Activated effector memory CD4-positive, alpha-beta T cell treated with Interleukin-2 at 50 U/mL for 16 hours (primary cell): ENCODE results near the gene ZNRF1.
"Not testable (repeated sequence)": the region's sequence is repeated elsewhere in the genome, so short reads cannot be mapped to it uniquely, and the experiment has no call there.

ENCODE experiments used
- DNase-seq: peaks from one replicate; pipeline ENCODE4 v3.0.0-alpha.2; 2020

Gene ZNRF1

DNA sequence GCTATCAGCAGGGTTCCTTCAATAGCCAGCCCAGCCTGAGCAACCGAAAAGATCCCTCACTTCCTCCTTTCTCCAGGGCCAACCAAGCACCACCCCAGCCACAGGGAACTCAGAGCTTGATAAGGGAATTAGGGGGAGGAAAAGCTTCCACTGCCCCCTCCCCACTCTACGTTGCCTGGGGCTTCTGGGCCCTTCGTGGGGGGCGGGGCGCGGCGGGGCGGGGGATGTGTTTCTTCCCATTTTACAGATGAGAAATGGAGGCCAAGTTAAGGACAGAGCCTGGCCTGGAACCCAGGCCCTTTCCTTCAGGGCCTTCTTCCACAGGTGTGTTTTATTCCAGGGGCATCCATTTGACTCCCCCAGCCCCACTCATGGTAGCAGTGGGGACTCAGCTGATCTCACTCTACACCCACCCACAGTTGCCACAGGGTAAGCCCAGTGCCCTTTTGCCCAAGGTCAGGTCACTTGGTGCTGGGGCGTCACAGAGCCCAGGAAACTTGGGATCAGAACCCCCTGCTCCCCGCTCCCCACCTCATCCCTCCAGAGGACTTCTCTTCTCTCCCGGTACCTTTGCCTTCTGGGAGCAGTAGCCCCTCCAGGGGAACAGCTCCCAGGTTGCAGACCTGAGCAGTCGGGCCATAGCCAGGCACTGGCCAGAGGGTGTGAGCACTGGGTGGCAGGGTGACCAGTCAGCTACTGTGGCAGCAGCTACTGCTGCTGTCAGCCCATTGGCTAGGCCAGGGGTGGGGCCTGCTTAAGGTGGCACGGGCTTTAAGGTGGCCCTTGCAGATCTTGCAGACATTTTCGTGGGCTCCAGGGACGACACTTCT lies 117.5 kb downstream of the ZNRF1 start, which contains the start of gene LDHD:
Gene LDHD, minus strand, starts transcription at position 700 of the 830 bp plus-strand sequence. Its CDS starts 60 bp downstream, at position 640.
- no peak for DNase-seq

DNA sequence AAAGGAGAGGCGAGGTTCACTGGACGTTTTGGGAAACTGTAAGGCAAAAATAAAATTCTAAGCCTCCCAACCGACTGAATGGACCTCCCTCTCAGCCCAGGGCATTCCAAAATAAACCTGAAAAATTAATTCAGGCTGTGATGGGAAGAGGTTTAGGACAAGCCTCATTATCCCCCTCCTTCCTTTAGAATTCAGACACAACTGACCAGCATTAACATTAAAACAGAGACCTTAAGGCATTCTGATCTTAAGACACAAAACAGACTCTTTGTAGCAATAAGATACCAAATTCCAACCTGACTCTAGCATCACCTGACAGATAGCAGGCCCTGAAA lies 118.1 kb downstream of the ZNRF1 start:
- no peak for DNase-seq

DNA sequence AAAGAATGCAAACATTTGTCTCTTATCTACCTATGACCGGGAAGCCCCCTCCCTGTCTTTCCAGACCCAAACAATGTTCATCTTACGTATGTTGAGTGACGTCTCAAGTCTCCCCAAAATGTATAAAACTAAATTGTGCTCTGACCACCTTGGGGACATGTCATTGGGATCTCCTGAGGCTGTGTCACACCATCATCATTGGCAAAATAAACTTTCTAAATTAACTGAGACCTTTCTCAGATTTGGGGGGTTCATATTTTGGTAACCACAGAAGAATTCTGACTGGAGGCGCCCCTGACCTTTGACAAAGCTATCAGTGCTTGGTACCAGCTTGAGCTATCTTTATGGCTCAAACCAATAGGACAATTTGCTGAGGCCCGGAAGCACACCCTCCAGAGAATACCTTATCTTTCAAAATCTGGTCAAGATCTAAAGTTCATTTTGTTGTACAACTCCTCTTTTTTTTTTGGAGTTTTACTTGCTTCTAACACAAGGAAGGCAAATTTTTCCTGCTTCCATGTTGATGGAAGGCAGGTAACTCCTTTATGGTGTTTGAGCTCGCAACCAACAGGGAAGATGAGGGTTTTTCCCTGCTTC lies 120.2 kb downstream of the ZNRF1 start:
- no peak for DNase-seq

DNA sequence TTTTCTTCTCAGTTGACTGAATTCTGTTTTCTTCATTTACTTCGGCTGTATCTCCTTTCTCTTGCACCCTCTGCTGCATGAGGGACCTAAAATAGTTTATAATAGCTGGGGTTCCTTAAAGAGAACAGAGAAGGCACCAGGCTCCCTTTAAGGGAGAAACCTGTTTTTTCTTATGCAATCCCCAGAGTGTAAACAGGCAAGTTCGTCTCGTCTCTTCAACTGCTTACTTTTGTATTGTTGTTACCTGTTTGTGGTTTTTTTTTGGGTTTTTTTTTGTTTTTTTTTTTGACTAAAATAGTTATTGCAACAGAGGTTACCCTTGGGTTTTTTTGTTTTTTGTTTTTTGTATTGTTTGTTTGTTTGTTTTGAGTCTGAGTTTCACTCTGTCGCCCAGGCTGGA lies 121.4 kb downstream of the ZNRF1 start:
- DNase-seq: no peak

DNA sequence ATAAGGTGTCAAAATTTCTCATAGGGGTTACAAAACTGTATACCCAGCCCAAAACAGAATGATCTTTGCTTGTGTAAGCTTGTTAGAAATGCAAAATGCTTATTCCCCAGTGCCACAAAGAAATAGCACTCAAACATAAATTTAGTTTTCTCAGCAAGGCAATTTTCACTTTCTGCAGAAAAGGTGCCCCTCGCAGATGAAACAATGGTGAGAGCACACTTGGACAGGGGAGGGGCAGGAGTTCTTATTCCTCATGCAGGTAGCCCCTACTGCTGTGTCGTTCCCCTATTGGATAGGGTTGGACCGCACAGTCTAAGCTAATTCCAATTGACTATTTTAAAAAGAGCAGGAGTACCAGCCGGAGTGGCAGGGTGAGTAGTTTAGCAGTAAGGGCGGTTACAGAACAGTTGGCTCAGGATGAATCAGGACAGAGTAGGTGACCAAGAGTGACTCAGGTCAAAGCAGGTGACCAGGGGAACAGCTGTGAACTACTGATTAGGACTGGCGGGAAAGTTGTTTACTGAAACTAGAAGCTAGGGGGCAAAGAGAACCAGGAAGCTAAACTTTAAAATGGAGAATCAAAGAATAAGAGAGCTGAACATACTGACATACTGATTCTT lies 123.2 kb downstream of the ZNRF1 start:
- no peak for DNase-seq

DNA sequence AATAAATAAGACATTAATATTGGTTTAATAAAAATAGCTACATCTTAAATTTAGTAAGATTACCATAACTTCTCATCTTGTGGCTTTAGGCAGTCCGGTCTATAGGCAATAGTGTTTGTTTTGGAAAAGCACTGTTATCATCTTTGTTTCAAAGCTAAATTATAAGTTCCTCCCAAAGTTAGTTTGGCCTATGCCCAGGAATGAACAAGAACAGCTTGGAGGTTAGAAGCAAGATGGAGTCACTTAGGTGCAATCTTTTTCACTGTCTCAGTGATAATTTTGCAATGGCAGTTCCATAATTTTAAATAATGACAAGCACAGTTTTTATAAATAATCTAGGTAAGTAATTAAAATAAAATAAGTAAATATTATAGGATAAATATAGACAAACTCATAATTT lies 123.8 kb downstream of the ZNRF1 start:
- DNase-seq: no peak

DNA sequence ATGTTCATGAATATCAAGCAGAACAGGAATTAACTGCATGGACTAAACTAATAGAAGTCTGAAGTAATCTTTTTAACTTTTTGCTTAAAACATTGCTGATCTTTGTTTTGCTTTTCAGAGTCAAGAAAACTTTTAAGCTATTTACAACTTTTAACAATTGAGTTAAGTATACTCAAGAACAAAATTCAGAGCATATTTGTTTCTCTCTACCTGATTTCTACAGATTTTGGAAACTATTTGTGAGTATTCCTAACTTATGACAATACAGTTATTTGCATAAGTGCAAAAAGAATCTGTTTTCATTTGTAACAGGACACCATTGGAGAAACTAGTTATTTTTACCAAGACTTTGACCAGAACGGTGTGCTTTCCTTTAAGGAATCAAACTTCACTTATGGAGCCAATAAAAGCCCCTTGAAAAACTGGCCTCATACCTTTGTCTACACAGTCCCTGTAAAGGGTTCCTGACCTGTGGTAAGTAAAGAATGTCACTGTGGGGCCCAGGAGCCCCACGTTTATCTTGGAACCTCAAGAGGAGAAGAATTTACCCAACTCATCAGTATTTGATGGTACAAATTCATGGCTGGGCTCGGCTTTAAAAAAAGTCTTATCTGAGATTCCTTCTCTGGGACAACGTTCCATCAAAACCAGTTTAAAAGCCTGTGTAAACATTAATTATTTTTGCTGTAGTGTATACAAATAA lies 129.0 kb downstream of the ZNRF1 start:
- DNase-seq: no peak

DNA sequence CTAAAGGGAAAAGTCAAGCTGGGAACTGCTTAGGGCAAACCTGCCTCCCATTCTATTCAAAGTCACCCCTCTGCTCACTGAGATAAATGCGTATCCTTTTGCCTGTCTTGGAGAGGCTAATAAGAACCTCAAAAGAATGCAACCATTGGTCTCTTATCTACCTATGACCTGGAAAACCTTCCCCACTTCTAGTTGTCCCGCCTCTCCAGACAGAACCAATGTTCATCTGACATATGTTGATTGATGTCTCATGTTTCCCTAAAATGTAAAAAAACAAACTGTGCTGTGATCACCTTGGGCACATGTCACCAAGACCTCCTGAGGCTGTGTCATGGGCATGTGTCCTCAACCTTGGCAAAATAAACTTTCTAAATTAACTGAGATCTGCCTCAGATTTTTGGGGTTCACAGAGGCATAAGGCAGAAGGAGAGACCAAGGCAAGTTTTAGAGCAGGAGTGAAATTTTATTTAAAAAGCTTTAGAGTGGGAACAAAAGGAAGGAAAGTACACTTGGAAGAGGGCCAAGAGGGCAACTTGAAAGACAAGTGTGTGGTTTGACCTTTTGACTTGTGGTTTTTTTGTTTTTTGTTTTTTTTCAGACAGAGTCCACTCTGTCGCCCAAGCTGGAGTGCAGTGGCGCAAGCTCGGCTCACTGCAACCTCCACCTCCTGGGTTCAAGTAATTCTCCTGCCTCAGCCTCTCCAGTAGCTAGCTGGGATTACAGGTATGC lies 130.8 kb downstream of the ZNRF1 start:
- DNase-seq: not testable (repeated sequence)

DNA sequence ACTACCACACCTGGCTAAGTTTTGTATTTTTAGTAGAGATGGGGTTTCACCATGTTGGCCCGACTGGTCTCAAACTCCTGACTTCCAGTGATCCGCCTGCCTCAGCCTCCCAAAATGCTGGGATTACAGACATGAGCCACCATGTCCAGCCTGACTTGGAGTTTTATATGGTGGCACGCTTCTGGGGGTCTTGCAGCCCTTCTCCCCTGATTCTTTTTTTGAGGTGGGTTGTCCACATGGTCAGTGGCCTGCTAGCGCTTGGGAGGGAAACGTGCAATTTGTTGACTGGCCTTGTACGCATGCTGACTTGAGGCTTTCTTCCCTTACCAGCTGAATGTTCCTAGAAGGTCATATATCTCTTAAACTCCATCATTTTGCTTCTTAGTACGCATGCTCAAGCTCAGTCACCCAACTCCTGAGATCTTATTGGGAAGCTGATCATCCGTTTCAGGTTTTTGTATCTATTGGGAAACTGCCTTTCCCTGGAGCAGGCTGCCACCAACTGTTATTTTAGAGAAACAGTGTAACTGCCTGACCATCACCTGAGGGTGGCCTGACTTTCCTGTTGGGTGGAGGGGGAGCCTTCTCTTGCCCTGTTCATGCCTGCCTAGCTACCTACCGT lies 131.4 kb downstream of the ZNRF1 start:
- no peak for DNase-seq

DNA sequence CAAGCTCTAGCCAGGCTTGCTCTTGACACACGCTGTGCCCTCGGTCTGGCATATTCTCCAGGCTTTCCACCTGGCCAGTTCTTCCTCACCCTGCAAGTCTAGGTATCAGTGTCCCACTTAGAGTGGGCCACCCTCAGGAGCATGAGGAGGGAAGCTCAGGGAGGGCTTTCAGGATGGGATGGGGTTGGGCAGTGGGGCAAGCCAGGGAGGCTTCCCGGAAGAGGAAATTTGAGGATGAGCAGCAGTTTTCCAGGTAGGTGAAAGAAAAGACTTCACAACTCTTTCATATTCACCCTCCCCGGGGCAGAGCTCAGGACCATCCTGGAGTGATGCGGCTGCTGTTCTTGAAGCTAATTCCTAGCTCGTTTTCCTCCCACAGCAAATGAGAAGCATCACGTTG lies 132.3 kb downstream of the ZNRF1 start:
- no peak for DNase-seq

DNA sequence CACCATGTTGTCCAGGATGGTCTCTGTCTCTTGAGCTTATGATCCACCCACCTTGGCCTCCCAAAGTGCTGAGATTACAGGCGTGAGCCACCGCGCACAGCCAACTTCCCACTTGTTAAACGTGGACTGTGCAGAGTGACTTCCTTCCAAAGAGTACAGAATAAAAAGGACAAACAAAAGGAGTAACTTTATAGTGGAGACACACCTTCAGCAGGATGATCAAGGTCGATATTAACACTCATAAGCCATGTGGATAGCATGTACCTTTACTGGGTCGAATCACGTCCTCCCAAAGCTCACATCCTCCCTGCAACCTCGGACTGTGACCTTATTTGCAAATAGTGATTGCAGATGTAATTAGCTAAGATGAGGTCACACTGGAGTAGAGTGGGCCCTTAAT lies 139.4 kb downstream of the ZNRF1 start:
- DNase-seq: no peak

DNA sequence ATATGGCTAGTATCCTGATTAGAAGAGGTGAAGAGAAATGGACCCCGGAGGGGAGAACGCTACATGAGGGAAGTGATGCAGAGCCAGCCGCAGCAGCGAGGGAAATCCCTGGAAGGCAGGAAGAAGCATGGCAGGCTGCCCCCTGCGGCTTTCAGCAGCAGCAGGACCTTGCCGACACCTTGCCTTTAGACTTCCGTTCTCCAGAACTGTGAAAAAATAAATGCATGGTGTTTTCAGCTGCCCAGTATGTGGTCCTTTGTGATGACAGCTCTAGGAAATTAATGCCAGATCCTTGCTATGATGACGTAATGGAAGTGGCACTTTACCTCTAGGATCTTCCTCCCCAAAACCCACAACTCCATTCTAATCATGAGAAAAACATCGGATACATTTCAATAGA lies 139.8 kb downstream of the ZNRF1 start:
- DNase-seq: no peak

DNA sequence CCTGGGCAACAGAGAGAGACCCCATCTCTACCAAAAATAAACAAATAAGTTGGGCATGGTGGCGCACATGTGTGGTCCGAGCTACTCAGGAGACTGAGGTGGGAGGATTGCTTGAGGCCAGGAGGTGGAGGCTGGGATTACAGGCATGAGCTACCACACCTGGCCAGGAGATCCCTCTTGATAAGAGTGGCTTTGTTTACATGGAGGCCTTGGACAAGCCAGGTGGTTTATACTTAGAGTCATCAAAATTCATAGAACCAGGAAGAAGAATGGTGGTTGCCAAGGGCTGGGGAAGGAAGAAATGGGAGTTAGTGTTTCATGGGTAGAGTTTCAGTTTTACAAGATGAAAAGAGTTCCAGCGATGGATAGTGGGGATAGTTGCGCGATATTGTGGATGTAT lies 140.7 kb downstream of the ZNRF1 start:
- no peak for DNase-seq

DNA sequence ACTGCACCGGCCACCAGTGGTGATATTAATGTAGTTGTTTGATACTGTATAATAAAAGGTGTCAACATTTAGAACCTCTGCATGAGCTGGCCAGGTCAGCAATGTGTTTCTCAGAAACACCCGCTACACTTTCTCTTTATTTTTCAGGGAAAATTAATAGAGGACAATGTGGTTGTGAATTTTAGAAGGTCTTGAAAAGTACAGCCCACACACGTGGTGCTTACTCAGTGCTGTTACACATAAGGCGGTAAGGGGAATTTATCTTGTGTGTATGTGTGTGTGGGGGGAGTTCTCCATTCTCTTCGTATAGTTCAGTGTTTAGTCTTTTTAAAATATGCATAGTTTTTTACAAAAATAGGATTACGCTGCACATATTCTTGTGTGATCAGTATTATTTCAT lies 145.1 kb downstream of the ZNRF1 start:
- no peak for DNase-seq

DNA sequence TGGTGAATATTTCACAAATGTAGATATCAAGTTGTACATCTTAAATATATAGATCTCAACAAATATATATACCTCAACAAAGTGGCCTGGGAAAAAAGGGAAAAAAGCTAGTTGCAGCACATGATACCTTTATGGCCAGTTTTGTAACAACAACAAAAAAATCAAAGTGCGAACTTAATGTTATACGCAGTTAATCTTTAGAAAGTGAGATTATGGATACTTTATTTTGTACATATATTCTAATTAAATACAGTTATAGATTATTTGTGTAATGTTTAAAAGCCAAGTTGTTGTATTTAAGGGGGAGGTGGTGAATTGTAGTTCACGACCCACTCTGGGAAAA lies 149.1 kb downstream of the ZNRF1 start:
- no peak for DNase-seq

DNA sequence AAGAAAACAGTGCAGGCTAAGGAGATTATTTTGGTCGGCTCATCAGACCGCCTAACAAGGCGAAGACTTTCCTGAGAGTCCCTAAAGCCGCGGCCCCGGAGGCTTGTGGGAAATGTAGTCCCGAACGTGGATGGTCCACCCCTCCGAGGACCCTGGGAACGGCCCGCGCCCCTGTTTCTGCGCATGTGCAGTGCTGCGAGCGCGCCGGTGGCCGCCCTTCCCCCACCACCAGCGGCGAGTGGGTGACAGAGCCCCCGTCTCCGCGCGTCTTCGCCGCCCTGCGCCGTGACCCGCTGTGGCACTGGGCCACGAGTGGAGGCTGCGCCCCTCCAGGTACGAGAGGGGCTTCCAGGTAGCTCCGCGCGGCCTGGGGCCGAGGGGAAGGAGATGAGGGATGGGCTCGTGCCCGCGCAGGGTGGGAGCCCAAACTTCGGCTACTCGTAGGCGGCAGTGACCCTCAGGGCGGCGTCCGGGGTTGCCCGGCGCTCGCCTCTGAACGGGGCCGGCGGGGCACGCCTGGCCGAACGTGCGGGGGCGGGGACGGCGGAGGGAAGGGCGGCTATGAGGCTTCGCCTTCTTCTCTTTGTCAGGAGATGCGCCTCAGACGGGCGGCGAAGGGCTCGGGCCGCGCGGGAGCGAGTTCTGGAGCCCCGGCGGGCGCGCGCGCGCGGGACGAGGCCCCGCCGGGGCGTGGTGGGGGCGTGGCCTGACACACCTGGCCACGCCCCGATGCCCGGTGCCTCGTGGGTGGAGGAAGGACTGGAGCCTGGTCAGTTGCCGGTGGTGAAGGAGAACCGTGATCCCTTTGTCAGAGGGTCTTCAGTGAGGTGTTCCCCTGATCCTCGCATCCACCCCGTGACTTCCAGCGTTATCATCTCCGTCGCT lies 149.7 kb downstream of the ZNRF1 start, which contains the start of gene ZFP1:
Gene ZFP1, plus strand, starts transcription at position 214 of the 885 bp plus-strand sequence. CDS start 4,428 bp downstream, outside the sequence.
- peak; percentile 89 for DNase-seq

DNA sequence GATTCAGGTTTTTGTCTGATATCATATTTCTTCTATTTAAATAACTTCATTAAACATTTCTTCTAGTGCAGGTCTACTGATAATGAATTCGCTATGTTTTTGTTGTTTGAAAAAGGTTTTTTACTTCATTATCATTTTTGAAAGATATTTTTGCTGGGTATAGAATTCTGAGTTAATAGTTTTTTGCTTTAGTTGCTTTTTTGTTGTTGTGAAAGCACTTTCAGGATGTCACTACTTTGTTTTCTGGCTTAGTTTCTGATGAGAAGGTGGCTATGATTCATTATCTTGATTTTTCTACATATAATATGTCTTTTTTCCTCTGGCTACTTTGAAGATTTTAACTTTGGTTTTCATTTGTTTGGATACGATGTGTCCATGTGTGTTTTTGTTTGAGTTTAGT lies 153.0 kb downstream of the ZNRF1 start:
- no peak for DNase-seq

DNA sequence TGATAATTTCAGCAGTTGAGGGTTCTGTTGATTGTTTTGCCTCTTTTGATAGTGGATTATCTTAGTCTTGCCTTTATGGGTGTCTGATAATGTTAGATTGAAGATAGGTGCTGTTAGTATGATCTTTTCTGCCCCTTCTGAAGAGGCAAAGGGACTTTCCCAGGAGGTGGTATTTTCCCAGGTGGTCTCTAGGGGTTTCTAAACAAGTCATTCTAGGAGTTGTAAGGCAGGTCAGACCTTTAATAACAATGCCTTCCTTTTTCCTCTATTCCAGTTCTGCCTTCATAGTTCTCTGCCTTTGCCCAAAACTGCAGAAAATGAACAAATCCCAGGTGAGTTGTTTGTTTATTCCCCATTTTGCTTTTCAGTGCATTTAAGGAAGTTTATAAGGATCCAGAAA lies 153.8 kb downstream of the ZNRF1 start:
- DNase-seq: no peak

DNA sequence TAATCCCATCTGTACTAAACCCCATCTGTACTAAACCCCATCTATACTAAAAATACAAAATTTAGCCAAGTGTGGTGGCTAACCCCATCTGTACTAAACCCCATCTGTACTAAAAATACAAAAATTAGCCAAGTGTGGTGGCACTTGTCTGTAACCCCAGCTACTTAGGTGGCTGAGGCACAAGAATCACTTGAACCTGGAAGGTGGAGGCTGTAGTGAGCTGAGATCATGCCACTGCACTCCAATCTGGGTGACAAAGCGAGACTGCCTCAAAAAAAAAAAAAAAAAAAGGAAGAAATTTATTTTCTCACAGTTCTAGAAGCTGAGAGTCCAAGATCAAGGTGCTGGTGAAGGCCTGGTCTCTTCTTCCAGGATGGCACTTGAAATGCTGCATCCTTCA lies 161.6 kb downstream of the ZNRF1 start:
- DNase-seq: no peak
